Measurements from ENCODE around the gene UBQLN3.

The UBQLN3 gene

GRCh38 chr11:5509803-5510202 lies at the start of gene UBQLN3:
TSS of gene UBQLN3 (minus strand) at chr11:5509957. CDS start at chr11:5509558, 399 bp downstream.
- in situ Hi-C loops (cut with HindIII; ENCODE audit: low pct_unique_long_range_greater_than_20kb, low sequenced_read_pairs), result no loop called here
- no peak for DNase-seq (ENCODE audit: low read depth in 1 of 2, low spot score in 1 of 2)
- no peak for TF ChIP-seq JUND (IDR thresholded peaks at IDR 0.05; ENCODE audit: low read depth)

DNA sequence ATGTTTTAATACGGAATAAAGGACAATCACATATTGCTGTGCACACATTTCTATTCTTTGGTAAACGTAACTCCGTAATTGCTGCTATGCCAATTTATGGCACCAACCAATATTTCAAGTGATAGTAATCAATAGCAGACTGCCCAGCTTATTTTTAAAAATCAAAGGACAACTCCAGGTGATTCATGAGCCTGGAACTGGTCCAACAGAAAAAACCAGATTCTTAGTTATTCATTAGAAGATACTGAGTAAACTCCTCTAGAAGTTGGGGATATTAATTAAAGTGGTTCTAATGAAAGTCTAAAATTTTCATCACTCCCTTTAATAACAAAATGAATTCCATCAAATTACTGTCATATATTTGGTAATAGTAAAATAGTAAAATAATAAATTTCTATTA lies 48.0 kb upstream of the UBQLN3 start:
- no peak for TF ChIP-seq JUND (IDR thresholded peaks at IDR 0.05; ENCODE audit: low read depth)
- no peak for DNase-seq (ENCODE audit: low read depth in 1 of 2, low spot score in 1 of 2)
- in situ Hi-C loops (cut with HindIII; ENCODE audit: low pct_unique_long_range_greater_than_20kb, low sequenced_read_pairs), result no loop called here

- DNase-seq (ENCODE audit: low read depth in 1 of 2, low spot score in 1 of 2), result no peak
- in situ Hi-C loops (cut with HindIII; ENCODE audit: low pct_unique_long_range_greater_than_20kb, low sequenced_read_pairs), result no loop called here
- no peak for TF ChIP-seq JUND (IDR thresholded peaks at IDR 0.05; ENCODE audit: low read depth)
These were observed 46.9 kb upstream of the UBQLN3 start for GRCh38 chr11:5556596-5557188.

DNA sequence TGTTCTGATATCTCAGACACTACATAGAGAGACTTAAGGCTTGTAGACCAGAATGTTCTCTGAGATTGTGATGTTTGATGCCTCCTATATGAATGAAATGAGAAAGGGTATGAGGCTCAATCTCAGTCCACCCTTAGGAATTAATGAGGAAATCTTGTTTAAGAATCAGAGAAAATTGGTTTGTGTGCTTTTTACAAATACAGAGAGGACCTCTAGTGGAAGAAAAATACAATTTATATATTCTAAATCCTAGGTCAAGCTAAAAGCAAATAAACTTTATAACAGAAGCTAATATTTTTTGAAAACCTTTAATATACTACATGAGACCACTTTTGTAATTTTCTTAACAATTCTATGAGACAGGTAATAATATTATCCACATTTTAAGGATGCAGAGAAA lies 43.6 kb upstream of the UBQLN3 start:
- DNase-seq (ENCODE audit: low read depth in 1 of 2, low spot score in 1 of 2), result no peak
- TF ChIP-seq JUND (IDR thresholded peaks at IDR 0.05; ENCODE audit: low read depth), result no peak
- in situ Hi-C loops (cut with HindIII; ENCODE audit: low pct_unique_long_range_greater_than_20kb, low sequenced_read_pairs), result no loop called here

DNA sequence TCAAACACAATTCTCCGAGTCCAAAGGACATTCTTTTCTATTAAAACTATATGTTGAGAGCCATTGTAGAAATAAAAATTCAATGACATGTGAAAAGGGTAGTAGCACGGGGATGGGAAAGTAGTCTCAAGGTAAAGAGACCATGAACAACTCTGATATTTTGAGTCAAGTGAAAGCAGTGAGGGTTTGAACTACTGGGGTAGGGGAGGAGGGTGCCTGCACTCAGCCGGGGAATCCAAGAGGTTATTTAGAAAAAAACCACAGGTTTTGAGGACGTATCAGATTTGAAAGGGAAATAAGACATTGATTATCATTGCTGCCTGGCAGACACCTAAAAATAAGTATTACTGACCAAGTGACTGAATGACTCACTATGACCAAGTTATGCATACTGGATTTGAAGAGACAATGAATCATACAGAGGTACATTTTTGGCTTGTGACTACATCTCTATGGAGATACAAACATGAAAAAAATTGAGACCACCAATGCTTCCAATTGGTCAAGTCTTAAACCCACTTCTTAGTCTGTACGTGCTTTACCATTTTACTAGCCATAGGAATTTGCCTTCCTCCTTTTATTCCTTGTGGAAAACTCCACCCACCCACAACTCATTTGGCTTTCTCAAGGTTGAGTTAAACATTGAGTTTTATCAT lies 40.8 kb upstream of the UBQLN3 start:
- DNase-seq (ENCODE audit: low read depth in 1 of 2, low spot score in 1 of 2), result no peak
- in situ Hi-C loops (cut with HindIII; ENCODE audit: low pct_unique_long_range_greater_than_20kb, low sequenced_read_pairs), result no loop called here
- no peak for TF ChIP-seq JUND (IDR thresholded peaks at IDR 0.05; ENCODE audit: low read depth)

GRCh38 chr11:5548440-5548839 lies 38.7 kb upstream of the UBQLN3 start, which contains the start of gene OR52H1:
TSS of gene OR52H1 (minus strand) at chr11:5548540. CDS start at chr11:5545505, 3,035 bp downstream.
- no peak for TF ChIP-seq JUND (IDR thresholded peaks at IDR 0.05; ENCODE audit: low read depth)
- in situ Hi-C loops (cut with HindIII; ENCODE audit: low pct_unique_long_range_greater_than_20kb, low sequenced_read_pairs), result no loop called here

GRCh38 chr11:5547982-5548381 lies 38.2 kb upstream of the UBQLN3 start:
- no peak for TF ChIP-seq JUND (IDR thresholded peaks at IDR 0.05; ENCODE audit: low read depth)
- DNase-seq (ENCODE audit: low read depth in 1 of 2, low spot score in 1 of 2), result no peak
- in situ Hi-C loops (cut with HindIII; ENCODE audit: low pct_unique_long_range_greater_than_20kb, low sequenced_read_pairs), result no loop called here

More at GRCh38 chr11:5548440-5548839, 38.7 kb upstream of the UBQLN3 start, which contains the start of gene OR52H1:
- no peak for DNase-seq (ENCODE audit: low read depth in 1 of 2, low spot score in 1 of 2)

DNA sequence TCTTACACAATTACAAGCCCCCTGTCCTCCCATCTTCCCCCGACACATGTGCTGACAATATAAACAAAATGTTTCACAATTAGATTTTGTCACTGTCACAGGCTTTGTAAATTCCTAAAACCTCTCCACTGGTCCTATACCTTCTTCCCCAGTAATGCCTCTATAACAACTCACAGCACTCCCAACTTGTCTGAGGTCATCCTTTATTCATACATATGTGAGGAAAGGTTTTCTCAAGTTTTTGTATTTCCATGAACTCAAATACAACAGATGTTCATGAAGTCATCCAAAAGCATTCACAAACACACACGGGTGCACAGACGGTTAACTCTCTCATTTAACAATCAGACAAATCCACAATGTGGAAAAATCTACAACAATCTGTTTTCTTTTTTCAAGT lies 36.7 kb upstream of the UBQLN3 start:
- in situ Hi-C loops (cut with HindIII; ENCODE audit: low pct_unique_long_range_greater_than_20kb, low sequenced_read_pairs), result no loop called here
- no peak for TF ChIP-seq JUND (IDR thresholded peaks at IDR 0.05; ENCODE audit: low read depth)
- DNase-seq (ENCODE audit: low read depth in 1 of 2, low spot score in 1 of 2), result no peak

DNA sequence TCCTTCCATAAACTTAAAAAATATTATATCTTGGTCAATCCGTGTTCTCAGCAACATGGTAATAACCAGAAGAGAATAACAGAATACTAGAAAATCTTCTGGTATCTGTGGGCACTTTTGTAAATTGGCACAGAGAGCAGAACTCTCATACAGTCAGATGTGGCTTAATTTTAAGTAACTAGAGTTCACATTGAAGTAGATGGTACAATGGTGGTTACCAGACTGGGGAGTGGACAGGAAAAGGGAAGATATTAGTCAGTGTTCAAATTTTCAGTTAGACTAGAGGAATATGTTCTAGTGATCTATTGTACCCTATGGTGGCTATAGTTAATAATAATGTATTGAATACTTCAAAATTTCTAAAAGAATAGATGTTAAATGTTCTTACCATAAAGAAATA lies 31.7 kb upstream of the UBQLN3 start:
- no peak for TF ChIP-seq JUND (IDR thresholded peaks at IDR 0.05; ENCODE audit: low read depth)
- DNase-seq (ENCODE audit: low read depth in 1 of 2, low spot score in 1 of 2), result no peak
- in situ Hi-C loops (cut with HindIII; ENCODE audit: low pct_unique_long_range_greater_than_20kb, low sequenced_read_pairs), result no loop called here

- DNase-seq (ENCODE audit: low read depth in 1 of 2, low spot score in 1 of 2), result no peak
- in situ Hi-C loops (cut with HindIII; ENCODE audit: low pct_unique_long_range_greater_than_20kb, low sequenced_read_pairs), result no loop called here
- TF ChIP-seq JUND (IDR thresholded peaks at IDR 0.05; ENCODE audit: low read depth), result no peak
These were observed 26.7 kb upstream of the UBQLN3 start for GRCh38 chr11:5536482-5536881.

DNA sequence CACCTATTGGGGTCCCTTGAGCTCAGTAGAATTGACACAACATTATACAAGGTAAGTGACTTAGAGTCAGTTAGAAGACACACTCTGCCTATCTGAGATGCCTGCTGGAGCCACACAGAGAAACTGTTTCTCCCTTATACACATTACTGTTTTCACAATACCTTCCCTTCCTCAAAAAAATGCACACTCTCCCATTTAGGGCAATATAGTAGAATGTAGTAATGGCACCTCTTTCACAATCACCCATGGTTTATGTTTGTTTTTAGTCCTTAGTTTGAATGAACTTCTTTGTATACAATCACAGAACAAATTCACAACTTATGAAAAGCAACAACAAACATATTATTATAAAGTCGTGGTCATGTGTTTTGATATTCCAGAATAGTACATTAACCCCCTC lies 24.3 kb upstream of the UBQLN3 start:
- DNase-seq (ENCODE audit: low read depth in 1 of 2, low spot score in 1 of 2), result no peak
- in situ Hi-C loops (cut with HindIII; ENCODE audit: low pct_unique_long_range_greater_than_20kb, low sequenced_read_pairs), result no loop called here
- TF ChIP-seq JUND (IDR thresholded peaks at IDR 0.05; ENCODE audit: low read depth), result no peak

GRCh38 chr11:5531053-5531831 lies 21.5 kb upstream of the UBQLN3 start:
- TF ChIP-seq JUND (IDR thresholded peaks at IDR 0.05; ENCODE audit: low read depth), result no peak
- in situ Hi-C loops (cut with HindIII; ENCODE audit: low pct_unique_long_range_greater_than_20kb, low sequenced_read_pairs), result no loop called here
- DNase-seq (ENCODE audit: low read depth in 1 of 2, low spot score in 1 of 2), result no peak

DNA sequence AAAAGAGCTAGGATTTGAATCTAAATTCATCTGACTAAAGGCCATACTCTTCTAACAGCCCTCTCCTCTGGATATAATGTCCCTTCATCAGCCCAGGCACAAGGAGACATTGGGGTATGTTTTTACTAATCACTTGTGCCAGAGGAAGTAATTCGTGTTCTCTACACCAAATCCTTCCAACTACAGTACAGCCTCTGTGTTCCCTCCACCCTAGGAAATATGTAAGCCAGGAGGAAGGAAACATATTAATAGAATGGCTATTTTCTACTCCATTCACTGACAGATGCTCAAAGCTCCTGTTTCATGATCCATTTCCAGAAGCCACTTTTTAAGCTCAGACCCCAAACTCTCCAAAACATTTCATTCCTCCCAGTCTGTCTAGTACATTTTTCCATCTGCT lies 18.7 kb upstream of the UBQLN3 start:
- DNase-seq (ENCODE audit: low read depth in 1 of 2, low spot score in 1 of 2), result no peak
- TF ChIP-seq JUND (IDR thresholded peaks at IDR 0.05; ENCODE audit: low read depth), result no peak
- in situ Hi-C loops (cut with HindIII; ENCODE audit: low pct_unique_long_range_greater_than_20kb, low sequenced_read_pairs), result no loop called here

All from T47D (cell line).